Prostate gland (tissue), 2 donors: Measurements from ENCODE around the gene CD226. TPM values are rescaled to one million over a fixed set of nuclear protein-coding genes. Genes with fewer than 3 reads are reported as not detected.

ENCODE experiments used
- DNase-seq: peaks from one replicate; pipeline ENCODE4 v3.0.0-alpha.2; 2019; ENCODE audit warnings: low spot score
- H3K27ac ChIP-seq, 2 donors: fragments of 200-600 bp; sonication (generic); 2 replicates each; pipeline ENCODE4 v1.5.1; 2017 to 2019
- H3K27me3 ChIP-seq: fragments of 200-600 bp; sonication (generic); replicated peaks from 2 replicates; pipeline ENCODE4 v1.5.1; 2019; ENCODE audit not compliant: insufficient read depth
- H3K36me3 ChIP-seq, 2 donors: fragments of 200-600 bp; sonication (generic); 1 replicate in 1 of 2; 2 replicates in 1 of 2; pipeline versions ENCODE4 v1.5.1 to v1.8.1; 2017 to 2019
- H3K4me1 ChIP-seq: fragments of 200-600 bp; sonication (generic); replicated peaks from 2 replicates; pipeline ENCODE4 v1.5.1; 2019
- H3K4me3 ChIP-seq, 2 donors: fragments of 200-600 bp; sonication (generic); 2 replicates each; pipeline ENCODE4 v1.5.1; 2017 to 2019
- H3K9me3 ChIP-seq: fragments of 200-600 bp; sonication (generic); 2 replicates; pipeline ENCODE4 v1.5.1; 2017
- POLR2A ChIP-seq: fragments of 450-650 bp; IDR thresholded peaks from one replicate; pipeline ENCODE4 v1.6.1; 2016; ENCODE audit warnings: antibody characterized with exemption, mild to moderate bottlenecking
- POLR2AphosphoS5 ChIP-seq: sonication (generic); formaldehyde crosslinking; IDR thresholded peaks from one replicate; pipeline ENCODE4 v1.6.1; 2017; ENCODE audit warnings: antibody characterized with exemption
- WGBS: methylation state at CpG from one replicate; pipeline ENCODE4 v1.1.5; 2018; 5-methylcytosine and 5-hydroxymethylcytosine counted together
- intact Hi-C: fragments of 100-400 bp; cut with DNase I; formaldehyde crosslinking; loops from one replicate; pipeline ENCODE4 v1.14.2; 2022
- total RNA-seq, 2 donors: library from RNA; depleted of rRNA; stranded (reverse); fragments of >200 nt; gene quantifications; one replicate each; pipeline ENCODE4 v1.1.0, GENCODE V29; 2016
- TF ChIP-seq, protein P1 (sequence below), 4 experiments: fragments of 200-600 bp in 2 of 4; fragments of 450-650 bp in 2 of 4; sonication (generic) in 2 of 4; IDR thresholded peaks; 1 replicate in 3 of 4; 2 replicates in 1 of 4; pipeline ENCODE4 v1.5.1; 2016 to 2019; ENCODE audit warnings: antibody characterized with exemption in 4 of 4, mild to moderate bottlenecking in 2 of 4, moderate library complexity in 2 of 4

The CD226 gene
- total RNA-seq, 2 donors from 2014 or later = 0.59 to 4.7 TPM

GRCh38 chr18:69898241-69898861, 49.3 kb downstream of the CD226 start:
- Histone ChIP-seq H3K27me3 (no peaks in the 10 kb centered on the region), H3K4me1 (no peaks in the 10 kb centered on the region), H3K27ac (no peak overlapping the region), H3K9me3 (no peaks in the 10 kb centered on the region), H3K4me3 (no peak overlapping the region), H3K36me3 (no peaks in the 10 kb centered on the region)
- no peak for TF ChIP-seq POLR2AphosphoS5
- TF ChIP-seq, protein P1, sequence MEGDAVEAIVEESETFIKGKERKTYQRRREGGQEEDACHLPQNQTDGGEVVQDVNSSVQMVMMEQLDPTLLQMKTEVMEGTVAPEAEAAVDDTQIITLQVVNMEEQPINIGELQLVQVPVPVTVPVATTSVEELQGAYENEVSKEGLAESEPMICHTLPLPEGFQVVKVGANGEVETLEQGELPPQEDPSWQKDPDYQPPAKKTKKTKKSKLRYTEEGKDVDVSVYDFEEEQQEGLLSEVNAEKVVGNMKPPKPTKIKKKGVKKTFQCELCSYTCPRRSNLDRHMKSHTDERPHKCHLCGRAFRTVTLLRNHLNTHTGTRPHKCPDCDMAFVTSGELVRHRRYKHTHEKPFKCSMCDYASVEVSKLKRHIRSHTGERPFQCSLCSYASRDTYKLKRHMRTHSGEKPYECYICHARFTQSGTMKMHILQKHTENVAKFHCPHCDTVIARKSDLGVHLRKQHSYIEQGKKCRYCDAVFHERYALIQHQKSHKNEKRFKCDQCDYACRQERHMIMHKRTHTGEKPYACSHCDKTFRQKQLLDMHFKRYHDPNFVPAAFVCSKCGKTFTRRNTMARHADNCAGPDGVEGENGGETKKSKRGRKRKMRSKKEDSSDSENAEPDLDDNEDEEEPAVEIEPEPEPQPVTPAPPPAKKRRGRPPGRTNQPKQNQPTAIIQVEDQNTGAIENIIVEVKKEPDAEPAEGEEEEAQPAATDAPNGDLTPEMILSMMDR (IDR thresholded peaks at IDR 0.05) = no peak
- no peak for TF ChIP-seq POLR2A
- intact Hi-C loops = no loop called here
- whole genome bisulfite sequencing = 78% methylated on average over 11 of the region's 11 CpGs
- DNase-seq = no peak

- H3K9me3 ChIP-seq = no peaks in the 10 kb centered on the region
- 87% methylated on average over 7 of the region's 7 CpGs for WGBS
- no peak overlapping the region for H3K4me3 ChIP-seq
- intact Hi-C loops = no loop called here
- no peaks in the 10 kb centered on the region for H3K4me1 ChIP-seq
- TF ChIP-seq POLR2AphosphoS5 (no peak), POLR2A (no peak)
- TF ChIP-seq, protein P1 (IDR thresholded peaks at IDR 0.05) = no peak
- no peak for DNase-seq
- H3K27ac ChIP-seq = no peak overlapping the region
- H3K27me3 ChIP-seq = no peaks in the 10 kb centered on the region
- H3K36me3 ChIP-seq = no peaks in the 10 kb centered on the region
Observed at GRCh38 chr18:69897397-69898108, 50.1 kb downstream of the CD226 start.

GRCh38 chr18:69895066-69896047, 52.3 kb downstream of the CD226 start:
- 86% methylated on average over 19 of the region's 19 CpGs for WGBS
- Histone ChIP-seq H3K36me3 (no peaks in the 10 kb centered on the region), H3K4me1 (no peaks in the 10 kb centered on the region), H3K4me3 (no peak overlapping the region), H3K9me3 (no peaks in the 10 kb centered on the region), H3K27ac (no peak overlapping the region), H3K27me3 (no peaks in the 10 kb centered on the region)
- no peak for DNase-seq
- intact Hi-C loops = no loop called here
- no peak for TF ChIP-seq POLR2A
- TF ChIP-seq, protein P1 (IDR thresholded peaks at IDR 0.05) = no peak
- no peak for TF ChIP-seq POLR2AphosphoS5

DNA sequence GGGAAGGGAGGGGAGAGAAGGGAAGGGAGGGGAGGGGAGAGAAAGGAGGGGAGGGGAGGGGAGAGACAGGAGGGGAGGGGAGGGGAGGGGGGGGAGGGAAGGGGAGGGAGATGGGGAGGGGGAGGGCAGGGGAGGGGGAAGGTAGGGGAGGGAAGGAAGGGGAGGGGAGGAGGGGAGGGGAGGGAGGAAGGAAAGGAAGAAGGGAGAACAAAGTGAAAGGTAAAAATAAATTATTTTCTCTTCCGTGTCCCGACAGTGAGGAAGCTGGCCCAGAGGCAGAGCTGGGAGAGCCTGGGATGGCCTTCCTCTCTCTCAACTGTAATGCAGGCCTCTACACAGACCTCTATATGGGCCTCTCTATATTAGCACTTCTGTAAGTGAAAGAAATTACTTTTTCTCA, 53.2 kb downstream of the CD226 start:
- H3K4me1 ChIP-seq = no peaks in the 10 kb centered on the region
- H3K9me3 ChIP-seq = no peaks in the 10 kb centered on the region
- no peak for DNase-seq
- no peaks in the 10 kb centered on the region for H3K36me3 ChIP-seq
- TF ChIP-seq POLR2A (no peak), POLR2AphosphoS5 (no peak)
- TF ChIP-seq, protein P1 (IDR thresholded peaks at IDR 0.05) = no peak
- 90% methylated on average over 2 of the region's 2 CpGs for WGBS
- no peak overlapping the region for H3K27ac ChIP-seq
- no peak overlapping the region for H3K4me3 ChIP-seq
- intact Hi-C loops = no loop called here
- no peaks in the 10 kb centered on the region for H3K27me3 ChIP-seq
